OCI-LY7 (cell line): Measurements from ENCODE around the gene RIPOR1. TPM values are rescaled to one million over a fixed set of nuclear protein-coding genes. Genes with fewer than 3 reads are reported as not detected.
"Not testable (repeated sequence)": the region's sequence is repeated elsewhere in the genome, so short reads cannot be mapped to it uniquely, and the experiment has no call there.

ENCODE experiments used
- BruUV-seq: library from RNA; stranded (reverse); fragments of 400-500 nt; replicated peaks from 2 replicates; lab custom pipeline; 2021; lab: Mats Ljungman, UMichigan
- CTCF ChIA-PET: fragments of 300-600 bp; sonication (Branson Sonifier 250); formaldehyde crosslinking; loops from one replicate; lab custom pipeline; 2022; ENCODE audit warnings: antibody characterized with exemption; ENCODE audit not compliant: unreplicated experiment; lab: Charles Lee
- POLR2A ChIA-PET: fragments of 300-600 bp; sonication (Branson Sonifier 250); formaldehyde crosslinking; loops from one replicate; lab custom pipeline; 2022; ENCODE audit warnings: antibody characterized with exemption; lab: Charles Lee
- DNase-seq: peaks from one replicate; pipeline ENCODE4 v3.0.0-alpha.2; 2015; ENCODE audit warnings: low spot score
- H2AFZ ChIP-seq: fragments of 200-600 bp; sonication (generic), shearing (Covaris generic); 2 replicates; pipeline ENCODE4 v1.6.1; 2014; ENCODE audit warnings: mild to moderate bottlenecking, antibody characterized with exemption, low read length, moderate library complexity
- H3K27ac ChIP-seq: fragments of 200-600 bp; sonication (generic); 2 replicates; pipeline ENCODE4 v1.5.1; 2014; ENCODE audit warnings: mixed run types, low read depth, mild to moderate bottlenecking, moderate library complexity, low read length, inconsistent platforms; ENCODE audit not compliant: poor library complexity, severe bottlenecking
- H3K36me3 ChIP-seq: fragments of 200-600 bp; sonication (generic); 2 replicates; pipeline ENCODE4 v1.6.1; 2014; ENCODE audit warnings: mild to moderate bottlenecking, antibody characterized with exemption, low read length, moderate library complexity, mixed read lengths; ENCODE audit not compliant: insufficient read depth
- H3K4me1 ChIP-seq: fragments of 200-600 bp; sonication (generic); 2 replicates; pipeline ENCODE4 v1.5.1; 2014; ENCODE audit warnings: mild to moderate bottlenecking, low read length; ENCODE audit not compliant: insufficient read depth, poor library complexity, severe bottlenecking
- H3K4me2 ChIP-seq: fragments of 200-600 bp; sonication (generic); 2 replicates; pipeline ENCODE4 v1.6.1; 2014; ENCODE audit warnings: mild to moderate bottlenecking, low read length
- H3K4me3 ChIP-seq: fragments of 200-600 bp; sonication (generic); 2 replicates; pipeline ENCODE4 v1.5.1; 2014; ENCODE audit warnings: mild to moderate bottlenecking, low read depth, low read length; ENCODE audit not compliant: poor library complexity, severe bottlenecking
- H3K79me2 ChIP-seq: fragments of 200-600 bp; sonication (generic); 2 replicates; pipeline ENCODE4 v1.6.1; 2016; ENCODE audit warnings: low read depth, mild to moderate bottlenecking, low read length, moderate library complexity, mixed read lengths; ENCODE audit not compliant: insufficient read depth
- H3K9me2 ChIP-seq: fragments of 200-600 bp; sonication (generic); 2 replicates; pipeline ENCODE4 v1.6.1; 2016; ENCODE audit warnings: mild to moderate bottlenecking, low read length, mixed read lengths; ENCODE audit not compliant: insufficient read depth
- H3K9me3 ChIP-seq: fragments of 200-600 bp; sonication (generic); 2 replicates; pipeline ENCODE4 v1.6.1; 2014; ENCODE audit warnings: mild to moderate bottlenecking, mixed run types, low read length, mixed read lengths
- H4K20me1 ChIP-seq: fragments of 200-600 bp; sonication (generic); 2 replicates; pipeline ENCODE4 v1.6.1; 2014; ENCODE audit warnings: mild to moderate bottlenecking, antibody characterized with exemption, low read length, moderate library complexity, mixed read lengths; ENCODE audit not compliant: insufficient read depth
- CTCF ChIP-seq: fragments of 200-600 bp; sonication (generic); conservative IDR thresholded peaks from 2 replicates; pipeline ENCODE4 v1.5.1; 2014; ENCODE audit warnings: mild to moderate bottlenecking, antibody characterized with exemption, low read length, moderate library complexity, mixed read lengths
- EZH2phosphoT487 ChIP-seq: fragments of 200-600 bp; sonication (generic); IDR thresholded peaks from 2 replicates; pipeline ENCODE4 v1.6.1; 2018; ENCODE audit warnings: low read depth, borderline replicate concordance, mild to moderate bottlenecking, mixed run types, antibody characterized with exemption, low read length, moderate library complexity, mixed read lengths
- intact Hi-C: fragments of 100-400 bp; cut with micrococcal nuclease; formaldehyde crosslinking; loops from one replicate; pipeline ENCODE4 v1.10.0; 2022; ENCODE audit not compliant: unreplicated experiment
- total RNA-seq, 2 experiments: library from RNA; depleted of rRNA in 1 of 2; stranded (reverse); fragments of >200 nt in 1 of 2; shearing (Covaris generic) in 1 of 2; gene quantifications; 2 replicates each; pipeline ENCODE4 v1.2.3, GENCODE V29; 2014 to 2022

Gene RIPOR1
- total RNA-seq, 2 experiments from 2014 or later: 9.7 to 40.2 TPM

GRCh38 chr16:67531247-67531646 lies 2.6 kb downstream of the RIPOR1 start:
- BruUV-seq: no TSS peak
- H3K36me3 ChIP-seq: no peaks in the 10 kb centered on the region
- H3K27ac ChIP-seq: peak overlapping the region; percentile 34
- intact Hi-C loops: no loop called here
- H3K4me3 ChIP-seq: no peak overlapping the region
- ChIA-PET POLR2A (interaction anchor here (0.5 to 1.4 kb wide), 4 partner anchors 16 to 34 kb away, joined by 3 to 13 read pairs (median 4); no protein-coding TSS in a partner anchor), CTCF (interaction anchor here (2.4 kb wide), 1 partner anchor 16 kb away, joined by 10 read pairs; no protein-coding TSS in a partner anchor)
- H3K9me2 ChIP-seq: no peaks in the 10 kb centered on the region
- H4K20me1 ChIP-seq: no peaks in the 10 kb centered on the region
- H3K9me3 ChIP-seq: no peaks in the 10 kb centered on the region
- peak overlapping the region; percentile 61 for H3K4me2 ChIP-seq
- no peaks in the 10 kb centered on the region for H3K79me2 ChIP-seq
- H2AFZ ChIP-seq: no peak overlapping the region
- peaks cover 50% of the 10 kb centered on the region for H3K4me1 ChIP-seq
- peak; percentile 33 for DNase-seq
- no peak for TF ChIP-seq CTCF
- no peak for TF ChIP-seq EZH2phosphoT487

- H2AFZ ChIP-seq: no peak overlapping the region
- peaks cover 60% of the 10 kb centered on the region for H3K4me1 ChIP-seq
- no peak for TF ChIP-seq EZH2phosphoT487
- no peak for TF ChIP-seq CTCF
- no peaks in the 10 kb centered on the region for H3K9me3 ChIP-seq
- ChIA-PET CTCF (interaction anchor here (0.8 to 2.4 kb wide), 5 partner anchors 12 to 112 kb away, joined by 4 to 10 read pairs (median 6); partner anchors contain the start of gene CARMIL2), POLR2A (interaction anchor here (0.7 to 2.2 kb wide), 8 partner anchors 10 to 53 kb away, joined by 3 to 12 read pairs (median 4); partner anchors contain the start of gene ATP6V0D1)
- no peaks in the 10 kb centered on the region for H3K36me3 ChIP-seq
- DNase-seq: no peak
- H3K4me3 ChIP-seq: no peak overlapping the region
- no peaks in the 10 kb centered on the region for H3K9me2 ChIP-seq
- H3K4me2 ChIP-seq: no peak overlapping the region
- BruUV-seq: no TSS peak
- H4K20me1 ChIP-seq: no peaks in the 10 kb centered on the region
- H3K79me2 ChIP-seq: no peaks in the 10 kb centered on the region
- intact Hi-C loops: no loop called here
- H3K27ac ChIP-seq: no peak overlapping the region
Measured at GRCh38 chr16:67533024-67533560, 4.5 kb downstream of the RIPOR1 start.

DNA sequence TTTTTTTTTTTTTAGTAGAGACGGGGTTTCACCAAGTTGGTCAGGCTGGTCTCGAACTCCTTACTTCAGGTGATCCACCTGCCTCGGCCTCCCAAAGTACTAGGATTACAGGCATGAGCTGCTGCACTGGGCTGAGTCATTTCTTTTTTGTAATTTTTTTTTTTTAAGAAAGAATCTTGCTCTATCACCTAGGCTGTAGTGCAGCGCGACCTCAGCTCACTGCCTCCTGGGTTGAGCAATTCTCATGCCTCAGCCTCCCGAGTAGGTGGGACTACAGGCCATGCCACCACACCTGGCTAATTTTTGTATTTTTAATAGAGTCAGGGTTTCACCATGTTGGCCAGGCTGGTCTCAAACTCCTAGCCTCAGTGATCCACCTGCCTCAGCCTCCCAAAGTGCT lies 5.4 kb downstream of the RIPOR1 start:
- BruUV-seq, H3K4me3 ChIP-seq, H3K9me2 ChIP-seq, H3K27ac ChIP-seq, H2AFZ ChIP-seq, CTCF ChIA-PET, H4K20me1 ChIP-seq, H3K36me3 ChIP-seq, intact Hi-C loops, H3K4me2 ChIP-seq, H3K79me2 ChIP-seq, DNase-seq, H3K9me3 ChIP-seq: not testable (repeated sequence)
- POLR2A ChIA-PET: interaction anchor here (0.7 to 2.2 kb wide), 3 partner anchors 11 to 46 kb away, joined by 3 to 12 read pairs (median 4); no protein-coding TSS in a partner anchor
- H3K4me1 ChIP-seq: peaks cover 61% of the 10 kb centered on the region
